OCI-LY3 (cell line): ENCODE results near the gene WWOX.

Source experiments
- H2AFZ ChIP-seq: fragments of 200-600, 300-600 bp; shearing (Covaris generic); 2 replicates; pipeline ENCODE4 v1.6.0; 2014; ENCODE audit warnings: antibody characterized with exemption, low read depth, low read length
- H3K27ac ChIP-seq: fragments of 200-600, 300-600 bp; sonication (generic); 2 replicates; pipeline ENCODE4 v1.5.1; 2014; ENCODE audit warnings: mild to moderate bottlenecking, low read length, moderate library complexity, mixed read lengths
- H3K27me3 ChIP-seq: fragments of 200-600, 300-600 bp; sonication (generic); 2 replicates; pipeline ENCODE4 v1.6.1; 2014; ENCODE audit warnings: low read depth, low read length, mixed read lengths
- H3K36me3 ChIP-seq: fragments of 200-600, 300-600 bp; sonication (generic); replicated peaks from 2 replicates; pipeline ENCODE3; 2014; ENCODE audit warnings: low read depth, low read length, mixed read lengths
- H3K4me1 ChIP-seq: fragments of 300-600, 200-600 bp; sonication (generic); 2 replicates; pipeline ENCODE4 v1.6.1; 2014; ENCODE audit warnings: low read length, mixed read lengths
- H3K4me2 ChIP-seq: fragments of 200-600, 300-600 bp; sonication (generic); 2 replicates; pipeline ENCODE4 v1.6.1; 2014; ENCODE audit warnings: low read length, mixed read lengths
- H3K4me3 ChIP-seq: fragments of 300-600, 200-600 bp; sonication (generic); 2 replicates; pipeline ENCODE4 v1.5.1; 2014; ENCODE audit warnings: antibody characterized with exemption, mild to moderate bottlenecking, low read length, moderate library complexity
- H3K79me2 ChIP-seq: fragments of 300-600, 200-600 bp; shearing (Covaris generic); 2 replicates; pipeline ENCODE4 v1.6.1; 2014; ENCODE audit warnings: mild to moderate bottlenecking, low read length, mixed read lengths
- H3K9ac ChIP-seq: fragments of 300-600, 200-600 bp; shearing (Covaris generic); 2 replicates; pipeline ENCODE4 v1.6.0; 2014; ENCODE audit warnings: mild to moderate bottlenecking, low read length, moderate library complexity
- H3K9me3 ChIP-seq: fragments of 200-600, 300-600 bp; shearing (Covaris generic); 2 replicates; pipeline ENCODE4 v1.6.1; 2014; ENCODE audit warnings: low read length, mixed read lengths; ENCODE audit not compliant: insufficient read depth
- H4K20me1 ChIP-seq: fragments of 200-600, 300-600 bp; sonication (generic); 2 replicates; pipeline ENCODE4 v1.6.1; 2016; ENCODE audit warnings: low read length, mixed read lengths; ENCODE audit not compliant: insufficient read depth
- EZH2phosphoT487 ChIP-seq: fragments of 200-600 bp; shearing (Covaris generic); IDR thresholded peaks from 2 replicates; pipeline ENCODE4 v1.6.1; 2018; ENCODE audit warnings: antibody characterized with exemption, mixed run types, low read depth
- TF ChIP-seq, protein P1 (sequence below): fragments of 200-600, 300-600 bp; sonication (generic); IDR thresholded peaks from 2 replicates; pipeline ENCODE4 v1.5.1; 2014; ENCODE audit warnings: antibody characterized with exemption, low read length, low read depth

WWOX gene

DNA sequence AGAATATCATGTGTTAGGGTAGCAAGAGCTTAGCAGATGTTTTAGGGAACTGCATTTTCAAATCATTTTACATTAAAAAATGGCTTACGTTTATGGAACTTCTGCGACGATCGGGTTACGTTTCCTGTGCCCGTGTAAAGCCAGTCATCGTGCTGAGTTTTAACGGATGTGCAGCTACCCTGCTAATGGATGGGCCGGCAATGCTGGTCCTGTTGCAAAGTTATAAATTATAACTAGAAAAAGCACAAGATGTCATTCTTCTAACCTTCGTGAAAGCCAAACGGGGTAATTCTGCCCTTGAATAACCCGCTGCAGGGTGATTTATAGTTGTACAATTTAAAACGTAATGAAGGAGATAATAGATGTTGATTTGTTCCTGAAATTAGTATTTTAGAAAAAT is 339.2 kb downstream of the WWOX start:
- no peaks in the 10 kb centered on the region for H3K27me3 ChIP-seq
- no peaks in the 10 kb centered on the region for H3K79me2 ChIP-seq
- 0 out of 2 replicates have a peak, but pooled peaks cover 4% of the 10 kb centered on the region for H4K20me1 ChIP-seq
- no peaks in the 10 kb centered on the region for H3K36me3 ChIP-seq
- no peak overlapping the region for H3K4me2 ChIP-seq
- TF ChIP-seq, protein P1, sequence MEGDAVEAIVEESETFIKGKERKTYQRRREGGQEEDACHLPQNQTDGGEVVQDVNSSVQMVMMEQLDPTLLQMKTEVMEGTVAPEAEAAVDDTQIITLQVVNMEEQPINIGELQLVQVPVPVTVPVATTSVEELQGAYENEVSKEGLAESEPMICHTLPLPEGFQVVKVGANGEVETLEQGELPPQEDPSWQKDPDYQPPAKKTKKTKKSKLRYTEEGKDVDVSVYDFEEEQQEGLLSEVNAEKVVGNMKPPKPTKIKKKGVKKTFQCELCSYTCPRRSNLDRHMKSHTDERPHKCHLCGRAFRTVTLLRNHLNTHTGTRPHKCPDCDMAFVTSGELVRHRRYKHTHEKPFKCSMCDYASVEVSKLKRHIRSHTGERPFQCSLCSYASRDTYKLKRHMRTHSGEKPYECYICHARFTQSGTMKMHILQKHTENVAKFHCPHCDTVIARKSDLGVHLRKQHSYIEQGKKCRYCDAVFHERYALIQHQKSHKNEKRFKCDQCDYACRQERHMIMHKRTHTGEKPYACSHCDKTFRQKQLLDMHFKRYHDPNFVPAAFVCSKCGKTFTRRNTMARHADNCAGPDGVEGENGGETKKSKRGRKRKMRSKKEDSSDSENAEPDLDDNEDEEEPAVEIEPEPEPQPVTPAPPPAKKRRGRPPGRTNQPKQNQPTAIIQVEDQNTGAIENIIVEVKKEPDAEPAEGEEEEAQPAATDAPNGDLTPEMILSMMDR: no peak
- no peak for TF ChIP-seq EZH2phosphoT487
- H2AFZ ChIP-seq: no peak overlapping the region
- no peak overlapping the region for H3K9ac ChIP-seq
- no peaks in the 10 kb centered on the region for H3K9me3 ChIP-seq
- H3K4me1 ChIP-seq: no peaks in the 10 kb centered on the region
- H3K27ac ChIP-seq: no peak overlapping the region
- H3K4me3 ChIP-seq: no peak overlapping the region

DNA sequence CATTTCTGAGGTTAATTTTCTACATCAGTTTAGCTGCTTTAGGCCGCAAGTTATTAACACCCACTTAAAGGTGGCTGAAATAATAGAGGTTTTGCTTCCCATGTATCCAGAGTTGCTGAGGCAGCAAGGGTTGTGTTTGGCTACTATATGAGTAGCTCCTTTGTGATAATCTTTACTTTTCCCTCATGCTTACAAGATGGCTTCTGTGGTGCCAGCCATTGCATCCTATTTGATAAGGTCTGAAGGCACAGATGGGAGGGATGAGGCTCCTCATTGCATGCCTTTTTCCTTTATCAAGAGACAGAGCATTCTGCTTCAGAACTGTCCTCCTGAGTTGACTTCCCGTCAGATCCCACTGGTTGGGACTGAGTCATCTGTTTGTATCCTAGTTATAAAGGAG is 340.2 kb downstream of the WWOX start:
- no peak overlapping the region for H3K9ac ChIP-seq
- no peaks in the 10 kb centered on the region for H3K4me1 ChIP-seq
- H3K4me2 ChIP-seq: no peak overlapping the region
- no peak for TF ChIP-seq EZH2phosphoT487
- TF ChIP-seq, protein P1: no peak
- H4K20me1 ChIP-seq: 0 out of 2 replicates have a peak, but pooled peaks cover 4% of the 10 kb centered on the region
- no peaks in the 10 kb centered on the region for H3K9me3 ChIP-seq
- H3K27me3 ChIP-seq: no peaks in the 10 kb centered on the region
- H3K27ac ChIP-seq: no peak overlapping the region
- H3K36me3 ChIP-seq: no peaks in the 10 kb centered on the region
- H3K79me2 ChIP-seq: no peaks in the 10 kb centered on the region
- no peak overlapping the region for H3K4me3 ChIP-seq
- H2AFZ ChIP-seq: no peak overlapping the region

DNA sequence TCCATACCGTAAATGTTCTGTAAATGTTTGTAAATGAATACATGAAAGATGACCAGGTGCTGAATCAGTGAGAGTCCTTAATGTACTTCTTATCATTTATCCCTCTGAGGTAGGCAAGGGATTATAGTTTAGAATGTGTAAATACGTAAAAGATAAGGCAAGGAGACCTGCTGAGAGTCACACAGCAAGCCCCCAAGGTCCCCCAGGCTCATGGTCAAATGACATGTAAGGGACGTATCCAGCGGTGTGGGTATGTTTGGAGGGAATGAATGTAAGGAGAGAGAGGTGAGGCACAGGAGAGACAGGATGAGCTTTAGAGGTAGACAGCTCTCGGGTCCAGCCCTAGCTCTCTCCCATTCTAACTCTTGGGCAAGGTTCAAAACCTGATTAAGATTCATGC is 341.8 kb downstream of the WWOX start:
- Histone ChIP-seq H3K27ac (no peak overlapping the region), H2AFZ (no peak overlapping the region), H3K9ac (no peak overlapping the region), H3K27me3 (no peaks in the 10 kb centered on the region), H3K4me3 (no peak overlapping the region), H3K4me2 (no peak overlapping the region), H3K79me2 (no peaks in the 10 kb centered on the region), H3K36me3 (no peaks in the 10 kb centered on the region), H4K20me1 (0 out of 2 replicates have a peak, but pooled peaks cover 4% of the 10 kb centered on the region), H3K9me3 (no peaks in the 10 kb centered on the region), H3K4me1 (no peaks in the 10 kb centered on the region)
- TF ChIP-seq EZH2phosphoT487: no peak
- TF ChIP-seq, protein P1: no peak

DNA sequence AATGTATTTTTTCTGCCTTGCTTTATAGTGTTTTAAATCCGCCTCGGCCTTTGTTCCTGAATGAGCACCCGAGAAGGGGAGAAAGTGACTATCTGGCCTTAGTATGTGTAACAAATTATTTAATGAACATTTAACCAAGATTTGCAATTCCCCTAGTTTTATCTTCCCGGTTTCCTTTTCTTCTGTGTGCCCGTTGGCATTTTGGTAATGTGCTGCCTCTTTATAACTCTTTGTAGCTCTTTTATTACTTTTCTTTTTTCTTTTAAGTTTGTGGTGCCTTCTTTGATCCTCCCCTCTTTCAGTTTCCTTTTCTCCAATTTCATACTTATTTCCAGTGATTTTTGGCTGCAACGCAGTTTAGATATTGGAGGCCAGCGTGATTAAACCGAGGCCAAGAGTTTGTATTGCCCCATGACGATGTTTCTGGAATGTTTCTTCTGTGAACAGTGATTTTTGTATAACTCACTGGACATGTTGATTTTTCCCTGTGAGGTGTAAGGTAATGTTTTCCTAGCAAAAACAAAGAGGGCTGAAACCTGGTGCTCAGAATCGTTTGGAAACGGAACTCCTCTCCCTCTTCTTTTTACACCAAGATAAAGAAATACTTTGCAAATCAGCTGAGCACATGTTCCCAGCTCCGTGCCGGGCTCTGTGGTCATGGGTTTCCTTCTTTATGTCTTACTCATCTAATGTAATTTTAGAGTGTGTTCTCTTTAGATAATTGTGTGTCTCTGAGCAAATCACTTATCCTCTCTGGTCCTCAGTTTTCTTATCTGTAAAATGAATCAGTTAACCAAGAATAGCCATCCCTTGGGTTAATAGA is 344.3 kb downstream of the WWOX start:
- H3K4me2 ChIP-seq: no peak overlapping the region
- H3K27me3 ChIP-seq: no peaks in the 10 kb centered on the region
- no peak overlapping the region for H3K9ac ChIP-seq
- H3K79me2 ChIP-seq: no peaks in the 10 kb centered on the region
- no peaks in the 10 kb centered on the region for H4K20me1 ChIP-seq
- H3K36me3 ChIP-seq: no peaks in the 10 kb centered on the region
- TF ChIP-seq, protein P1: no peak
- TF ChIP-seq EZH2phosphoT487: no peak
- H2AFZ ChIP-seq: no peak overlapping the region
- no peaks in the 10 kb centered on the region for H3K4me1 ChIP-seq
- no peak overlapping the region for H3K4me3 ChIP-seq
- H3K27ac ChIP-seq: no peak overlapping the region
- H3K9me3 ChIP-seq: no peaks in the 10 kb centered on the region
